ENCODE results near the gene LSAMP. TPM values are rescaled to one million over a fixed set of nuclear protein-coding genes. Genes with fewer than 3 reads are reported as not detected.

LSAMP gene
- total RNA-seq, 1 experiment from 2014 or later = 10.1 TPM

DNA sequence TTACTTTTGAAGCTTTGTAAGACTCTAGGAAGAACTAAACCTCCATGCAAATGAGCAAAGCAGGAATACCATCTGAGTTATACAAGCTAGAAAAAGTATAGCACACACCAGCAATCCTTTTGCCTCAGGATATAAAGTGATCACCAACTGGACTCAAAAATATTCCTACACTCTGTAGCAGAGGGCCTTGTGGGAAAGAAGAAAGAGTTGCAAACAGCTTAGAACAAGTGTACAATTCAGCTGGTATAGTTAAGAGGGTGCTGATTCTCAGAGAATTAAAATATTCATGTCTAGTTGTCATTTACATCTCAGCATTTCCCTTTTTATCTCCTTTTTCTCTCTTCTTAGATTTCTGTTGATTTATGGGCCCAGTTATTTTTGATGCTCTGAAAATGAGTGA is 573.6 kb downstream of the LSAMP start:
- no peak for DNase-seq (ENCODE audit: low spot score)
- H3K4me3 ChIP-seq (ENCODE audit: low read depth, low read length, poor library complexity, severe bottlenecking) = no peak overlapping the region
- no TSS peak for BruUV-seq (replicated peaks)
- peak overlapping the region; percentile 66 for H3K27ac ChIP-seq (ENCODE audit: low read depth, low read length, poor library complexity, severe bottlenecking)
- ChIA-PET POLR2A (ENCODE audit: low non-redundant PET) (interaction anchor here (0.6 kb wide), 1 partner anchor 32 kb away, joined by 14 read pairs; no protein-coding TSS in a partner anchor), CTCF (no interaction called here)
- intact Hi-C loops (cut with micrococcal nuclease; ENCODE audit: unreplicated experiment) = no loop called here
- no peaks in the 10 kb centered on the region for H3K27me3 ChIP-seq (replicated peaks; ENCODE audit: insufficient read depth, low read depth, low read length, poor library complexity)
- TF ChIP-seq CTCF (conservative IDR thresholded peaks at IDR 0.05; ENCODE audit: low read depth, low read length) = no peak
- no peak for TF ChIP-seq EZH2 (IDR thresholded peaks at IDR 0.05; ENCODE audit: borderline replicate concordance, low read depth, low read length, poor library complexity, severe bottlenecking)
- no peaks in the 10 kb centered on the region for H3K9me3 ChIP-seq (ENCODE audit: low read depth, low read length, poor library complexity, severe bottlenecking)
- peaks cover 65% of the 10 kb centered on the region for H3K4me1 ChIP-seq (ENCODE audit: insufficient read depth, low read length, poor library complexity, severe bottlenecking)
- H3K36me3 ChIP-seq (ENCODE audit: insufficient read depth, low read length, poor library complexity, severe bottlenecking) = no peaks in the 10 kb centered on the region

DNA sequence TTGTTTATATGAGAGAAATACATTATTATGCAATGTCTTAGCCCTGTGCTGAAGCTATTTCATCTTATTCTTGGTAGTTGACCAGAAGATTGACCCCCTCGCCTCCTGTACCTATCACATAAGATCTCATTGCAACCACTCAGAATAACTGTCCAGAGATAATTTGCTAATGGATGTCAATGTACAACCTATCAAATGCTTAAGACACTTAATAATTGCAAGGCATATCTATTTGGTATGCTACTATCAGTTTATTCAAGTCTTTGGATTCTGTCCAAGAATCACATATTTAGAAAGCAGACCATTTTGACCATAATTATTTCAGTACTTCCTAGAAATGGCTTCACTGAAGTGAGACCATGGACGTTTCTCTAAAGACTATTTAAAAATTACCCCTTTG is 580.4 kb downstream of the LSAMP start:
- POLR2A ChIA-PET (ENCODE audit: low non-redundant PET) = no interaction called here
- Histone ChIP-seq H3K9me3 (ENCODE audit: low read depth, low read length, poor library complexity, severe bottlenecking) (no peaks in the 10 kb centered on the region), H3K27me3 (replicated peaks; ENCODE audit: insufficient read depth, low read depth, low read length, poor library complexity) (no peaks in the 10 kb centered on the region), H3K4me3 (ENCODE audit: low read depth, low read length, poor library complexity, severe bottlenecking) (no peak overlapping the region), H3K36me3 (ENCODE audit: insufficient read depth, low read length, poor library complexity, severe bottlenecking) (no peaks in the 10 kb centered on the region), H3K27ac (ENCODE audit: low read depth, low read length, poor library complexity, severe bottlenecking) (peak overlapping the region; percentile 61), H3K4me1 (ENCODE audit: insufficient read depth, low read length, poor library complexity, severe bottlenecking) (peaks cover 68% of the 10 kb centered on the region)
- CTCF ChIA-PET = no interaction called here
- no TSS peak for BruUV-seq (replicated peaks)
- no peak for DNase-seq (ENCODE audit: low spot score)
- intact Hi-C loops (cut with micrococcal nuclease; ENCODE audit: unreplicated experiment) = loop anchor here (10.0 kb wide), 1 partner anchor 280 kb away; no protein-coding TSS in a partner anchor
- TF ChIP-seq EZH2 (IDR thresholded peaks at IDR 0.05; ENCODE audit: borderline replicate concordance, low read depth, low read length, poor library complexity, severe bottlenecking) (no peak), CTCF (conservative IDR thresholded peaks at IDR 0.05; ENCODE audit: low read depth, low read length) (no peak)

DNA sequence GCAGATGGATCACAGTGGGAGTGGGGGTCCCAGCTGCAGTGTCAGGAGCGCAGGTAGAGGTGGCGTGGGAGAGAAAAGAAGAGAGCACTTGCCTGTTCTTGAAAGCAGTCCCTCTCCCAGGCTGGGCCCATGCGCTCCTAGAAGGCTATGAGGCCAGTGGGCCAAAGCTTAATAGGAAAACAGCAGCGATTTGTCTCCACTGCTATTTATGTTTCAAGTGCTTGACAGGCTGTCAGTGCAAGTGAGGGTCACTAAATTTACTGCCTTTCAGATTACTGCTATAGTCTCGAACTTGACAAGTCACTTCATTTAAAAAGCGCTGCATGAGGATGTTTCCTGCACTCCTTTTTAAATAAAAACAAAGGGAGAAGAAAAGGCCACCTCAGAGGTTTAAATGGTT is 582.4 kb downstream of the LSAMP start:
- Histone ChIP-seq H3K27ac (ENCODE audit: low read depth, low read length, poor library complexity, severe bottlenecking) (peak overlapping the region; percentile 100), H3K4me1 (ENCODE audit: insufficient read depth, low read length, poor library complexity, severe bottlenecking) (peaks cover 70% of the 10 kb centered on the region), H3K27me3 (replicated peaks; ENCODE audit: insufficient read depth, low read depth, low read length, poor library complexity) (no peaks in the 10 kb centered on the region), H3K9me3 (ENCODE audit: low read depth, low read length, poor library complexity, severe bottlenecking) (no peaks in the 10 kb centered on the region), H3K4me3 (ENCODE audit: low read depth, low read length, poor library complexity, severe bottlenecking) (no peak overlapping the region), H3K36me3 (ENCODE audit: insufficient read depth, low read length, poor library complexity, severe bottlenecking) (no peaks in the 10 kb centered on the region)
- no TSS peak for BruUV-seq (replicated peaks)
- intact Hi-C loops (cut with micrococcal nuclease; ENCODE audit: unreplicated experiment) = loop anchor here (1.0 to 10.0 kb wide), 3 partner anchors 59 to 896 kb away; no protein-coding TSS in a partner anchor
- peak; percentile 67 for DNase-seq (ENCODE audit: low spot score)
- no peak for TF ChIP-seq CTCF (conservative IDR thresholded peaks at IDR 0.05; ENCODE audit: low read depth, low read length)
- ChIA-PET CTCF (no interaction called here), POLR2A (ENCODE audit: low non-redundant PET) (interaction anchor here (1.1 kb wide), 1 partner anchor 24 kb away, joined by 14 read pairs; no protein-coding TSS in a partner anchor)

Measured in A673 (cell line).